K562 (cell line): Measurements from ENCODE around the gene PCED1B. TPM values are rescaled to one million over a fixed set of nuclear protein-coding genes. Genes with fewer than 3 reads are reported as not detected.

Experiments
- ATF7 ChIP-seq: fragments of 450-650 bp; IDR thresholded peaks from 2 replicates; pipeline ENCODE4 v1.7.1; 2014; ENCODE audit warnings: mild to moderate bottlenecking, moderate library complexity
- CHAMP1 ChIP-seq: fragments of 450-650 bp; IDR thresholded peaks from 2 replicates; pipeline ENCODE4 v1.6.1; 2016; ENCODE audit warnings: mild to moderate bottlenecking
- MEIS2 ChIP-seq: fragments of 450-650 bp; IDR thresholded peaks from 2 replicates; pipeline ENCODE4 v1.6.1; 2014; ENCODE audit warnings: mild to moderate bottlenecking; ENCODE audit not compliant: partially characterized antibody
- PCBP1 ChIP-seq: fragments of 200-400 bp; formaldehyde crosslinking; IDR thresholded peaks from 2 replicates; pipeline ENCODE4 v1.6.1; 2018; ENCODE audit warnings: mild to moderate bottlenecking, low read depth, low read length; ENCODE audit not compliant: poor library complexity, severe bottlenecking
- PRMT5 ChIP-seq: sonication (generic); formaldehyde crosslinking; IDR thresholded peaks from 2 replicates; pipeline ENCODE4 v1.5.0; 2020; ENCODE audit warnings: missing genetic modification reagents
- SP1 ChIP-seq: sonication (generic); formaldehyde crosslinking; IDR thresholded peaks from 2 replicates; pipeline ENCODE4 v1.8.1; 2022; ENCODE audit warnings: mild to moderate bottlenecking, missing genetic modification reagents
- TFAM ChIP-seq: fragments of 250-450 bp; sonication (Bioruptor Pico); conservative IDR thresholded peaks from 2 replicates; pipeline ENCODE4 v1.5.0; 2021; ENCODE audit warnings: mild to moderate bottlenecking, moderate library complexity
- TFE3 ChIP-seq: fragments of 450-650 bp; formaldehyde crosslinking; IDR thresholded peaks from 2 replicates; pipeline ENCODE4 v1.4.0; 2020; ENCODE audit warnings: mild to moderate bottlenecking, mixed read lengths
- THRA ChIP-seq: fragments of 450-650 bp; IDR thresholded peaks from 2 replicates; pipeline ENCODE4 v1.6.1; 2017; ENCODE audit warnings: mild to moderate bottlenecking, moderate library complexity
- TOE1 ChIP-seq, 2 experiments: fragments of 450-650 bp in 1 of 2; sonication (generic) in 1 of 2; formaldehyde crosslinking in 1 of 2; IDR thresholded peaks; 2 replicates each; pipeline versions ENCODE4 v1.7.1 to v1.8.0; 2016 to 2022; ENCODE audit warnings: borderline replicate concordance in 2 of 2, mild to moderate bottlenecking in 2 of 2, antibody characterized with exemption in 1 of 2, inconsistent platforms in 1 of 2, low read depth in 1 of 2, missing genetic modification reagents in 1 of 2, moderate library complexity in 1 of 2
- ZBTB49 ChIP-seq: sonication (generic); formaldehyde crosslinking; IDR thresholded peaks from 2 replicates; pipeline ENCODE4 v1.8.0; 2022; ENCODE audit warnings: missing genetic modification reagents, mild to moderate bottlenecking, borderline replicate concordance
- ZNF511 ChIP-seq: sonication (generic); formaldehyde crosslinking; IDR thresholded peaks from 2 replicates; pipeline ENCODE4 v1.8.0; 2022; ENCODE audit warnings: mild to moderate bottlenecking, missing genetic modification reagents
- ZNF655 ChIP-seq: fragments of 250-450 bp; sonication (Bioruptor Pico); IDR thresholded peaks from 2 replicates; pipeline ENCODE4 v1.5.0; 2021
- ZNF668 ChIP-seq: fragments of 250-450 bp; sonication (Bioruptor Pico); IDR thresholded peaks from 2 replicates; pipeline ENCODE4 v1.8.0; 2022; ENCODE audit warnings: mild to moderate bottlenecking, inconsistent platforms
- polyA plus RNA-seq, 8 experiments: library from polyadenylated mRNA; depleted of rRNA in 4 of 8; stranded (reverse) in 5 of 8; unstranded in 3 of 8; fragments of >200 nt; fragmentation: Nextera tagmentation in 2 of 8; fragmentation: Illumina TruSeq in 1 of 8; extraction: Ambion mirVana in 2 of 8; extraction: Trizol in 1 of 8; gene quantifications; 2 replicates each; pipeline versions ENCODE4 v1.2.1 to v1.2.3, GENCODE V29; 2011 to 2014; ENCODE audit warnings: inconsistent platforms in 1 of 8, missing spikeins in 1 of 8
- total RNA-seq, 7 experiments: library from RNA; depleted of rRNA in 6 of 7; stranded (reverse); fragments of >200 nt in 6 of 7; fragmentation: Illumina TruSeq in 2 of 7; extraction: Trizol in 2 of 7; gene quantifications; 2 replicates each; pipeline versions ENCODE4 v1.2.1 to v1.2.3, GENCODE V29; 2011 to 2021; ENCODE audit warnings: low replicate concordance in 1 of 7

PCED1B gene
- total and polyA plus RNA-seq, 9 of the 15 experiments (the other 6 are each of a cell fraction or from before 2014, with no cell fraction given), result 1.2 to 9.3 (median 2.5) TPM

- TF ChIP-seq TOE1 (IDR thresholded peaks at IDR 0.05; ENCODE audit: borderline replicate concordance) (0 out of 2 replicates have a peak, but pooled peaks have one; percentile 44), TOE1 (CRISPR knock-in tag; IDR thresholded peaks at IDR 0.05; ENCODE audit: borderline replicate concordance, low read depth) (no peak), ZNF668 (0 out of 2 replicates have a peak, but pooled peaks have one; percentile 26), SP1 (CRISPR knock-in tag) (no peak), ZNF511 (CRISPR knock-in tag) (no peak), TFAM (no peak), ATF7 (peak; percentile 36; the same call in 1 of the 2 replicates), PCBP1 (no peak), TFE3 (no peak), ZNF655 (CRISPR knock-in tag) (no peak), PRMT5 (CRISPR knock-in tag) (no peak), MEIS2 (no peak), ZBTB49 (no peak), THRA (no peak), CHAMP1 (0 out of 2 replicates have a peak, but pooled peaks have one; percentile 20)
- TF ChIP-seq, all 486 proteins: peak for 19
These were observed 3.6 kb downstream of the PCED1B start (continued) for GRCh38 chr12:47082796-47083621.
